Measurements from ENCODE around the gene KLHDC3.

GRCh38 chr6:42984924-42985475, 29.0 kb upstream of the KLHDC3 start:
- no peak for TF ChIP-seq POLR2A (IDR thresholded peaks at IDR 0.05; ENCODE audit: low read depth, low read length)
- TF ChIP-seq POLR2AphosphoS5 (IDR thresholded peaks at IDR 0.05; ENCODE audit: low read depth, low read length): no peak
- no peak for TF ChIP-seq TAF1 (IDR thresholded peaks at IDR 0.05; ENCODE audit: borderline replicate concordance, low read depth, low read length)
